HFFc6 (cell line): ENCODE results near the gene METTL1. TPM values are rescaled to one million over a fixed set of nuclear protein-coding genes. Genes with fewer than 3 reads are reported as not detected.

Experiments
- DNase-seq: peaks from one replicate; pipeline ENCODE4 v3.0.0-alpha.2; 2018
- H3K27ac Mint-ChIP-seq: 2 replicates; pipeline ENCODE4 v1.8.0; 2020; ENCODE audit warnings: mild to moderate bottlenecking, mixed read lengths
- H3K27me3 Mint-ChIP-seq: 2 replicates; pipeline ENCODE4 v1.8.0; 2021; ENCODE audit warnings: mild to moderate bottlenecking, moderate library complexity, mixed read lengths; ENCODE audit not compliant: insufficient read depth
- H3K36me3 Mint-ChIP-seq: 2 replicates; pipeline ENCODE4 v1.8.0; 2021; ENCODE audit warnings: low read depth, mixed read lengths
- H3K4me1 Mint-ChIP-seq: 2 replicates; pipeline ENCODE4 v1.8.0; 2020; ENCODE audit warnings: low read depth, mixed read lengths
- H3K4me3 Mint-ChIP-seq: 2 replicates; pipeline ENCODE4 v1.8.0; 2020; ENCODE audit warnings: mild to moderate bottlenecking, moderate library complexity, mixed read lengths
- H3K9me3 Mint-ChIP-seq: 2 replicates; pipeline ENCODE4 v1.8.0; 2020; ENCODE audit warnings: mild to moderate bottlenecking, mixed read lengths
- total RNA-seq, 6 experiments: library from RNA; stranded (reverse); fragmentation: NEBNext Ultra II Directional; extraction: Animal tissue kit (Norgen Biotek cat#: 25700); gene quantifications; 2 replicates in 1 of 6; 3 replicates in 5 of 6; pipeline ENCODE4 v1.2.3, GENCODE V29; 2021
- TF ChIP-seq, protein P1 (sequence below): fragments of 200-600 bp; sonication (generic); IDR thresholded peaks from 2 replicates; pipeline ENCODE4 v1.5.0; 2021; ENCODE audit warnings: antibody characterized with exemption, mild to moderate bottlenecking

METTL1 gene
- total RNA-seq, 6 experiments from 2014 or later = 30.0 to 41.8 (median 36.0) TPM

GRCh38 chr12:57764662-57765002 lies 7.3 kb downstream of the METTL1 start:
- H3K4me3 Mint-ChIP-seq = peak overlapping the region; percentile 80
- H3K9me3 Mint-ChIP-seq = no peaks in the 10 kb centered on the region
- TF ChIP-seq, protein P1, sequence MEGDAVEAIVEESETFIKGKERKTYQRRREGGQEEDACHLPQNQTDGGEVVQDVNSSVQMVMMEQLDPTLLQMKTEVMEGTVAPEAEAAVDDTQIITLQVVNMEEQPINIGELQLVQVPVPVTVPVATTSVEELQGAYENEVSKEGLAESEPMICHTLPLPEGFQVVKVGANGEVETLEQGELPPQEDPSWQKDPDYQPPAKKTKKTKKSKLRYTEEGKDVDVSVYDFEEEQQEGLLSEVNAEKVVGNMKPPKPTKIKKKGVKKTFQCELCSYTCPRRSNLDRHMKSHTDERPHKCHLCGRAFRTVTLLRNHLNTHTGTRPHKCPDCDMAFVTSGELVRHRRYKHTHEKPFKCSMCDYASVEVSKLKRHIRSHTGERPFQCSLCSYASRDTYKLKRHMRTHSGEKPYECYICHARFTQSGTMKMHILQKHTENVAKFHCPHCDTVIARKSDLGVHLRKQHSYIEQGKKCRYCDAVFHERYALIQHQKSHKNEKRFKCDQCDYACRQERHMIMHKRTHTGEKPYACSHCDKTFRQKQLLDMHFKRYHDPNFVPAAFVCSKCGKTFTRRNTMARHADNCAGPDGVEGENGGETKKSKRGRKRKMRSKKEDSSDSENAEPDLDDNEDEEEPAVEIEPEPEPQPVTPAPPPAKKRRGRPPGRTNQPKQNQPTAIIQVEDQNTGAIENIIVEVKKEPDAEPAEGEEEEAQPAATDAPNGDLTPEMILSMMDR = no peak
- H3K36me3 Mint-ChIP-seq = peaks cover 8% of the 10 kb centered on the region
- no peak for DNase-seq
- H3K27ac Mint-ChIP-seq = no peak overlapping the region
- peaks cover 24% of the 10 kb centered on the region for H3K4me1 Mint-ChIP-seq
- H3K27me3 Mint-ChIP-seq = peaks cover 4% of the 10 kb centered on the region; the same call in 1 of the 2 replicates

DNA sequence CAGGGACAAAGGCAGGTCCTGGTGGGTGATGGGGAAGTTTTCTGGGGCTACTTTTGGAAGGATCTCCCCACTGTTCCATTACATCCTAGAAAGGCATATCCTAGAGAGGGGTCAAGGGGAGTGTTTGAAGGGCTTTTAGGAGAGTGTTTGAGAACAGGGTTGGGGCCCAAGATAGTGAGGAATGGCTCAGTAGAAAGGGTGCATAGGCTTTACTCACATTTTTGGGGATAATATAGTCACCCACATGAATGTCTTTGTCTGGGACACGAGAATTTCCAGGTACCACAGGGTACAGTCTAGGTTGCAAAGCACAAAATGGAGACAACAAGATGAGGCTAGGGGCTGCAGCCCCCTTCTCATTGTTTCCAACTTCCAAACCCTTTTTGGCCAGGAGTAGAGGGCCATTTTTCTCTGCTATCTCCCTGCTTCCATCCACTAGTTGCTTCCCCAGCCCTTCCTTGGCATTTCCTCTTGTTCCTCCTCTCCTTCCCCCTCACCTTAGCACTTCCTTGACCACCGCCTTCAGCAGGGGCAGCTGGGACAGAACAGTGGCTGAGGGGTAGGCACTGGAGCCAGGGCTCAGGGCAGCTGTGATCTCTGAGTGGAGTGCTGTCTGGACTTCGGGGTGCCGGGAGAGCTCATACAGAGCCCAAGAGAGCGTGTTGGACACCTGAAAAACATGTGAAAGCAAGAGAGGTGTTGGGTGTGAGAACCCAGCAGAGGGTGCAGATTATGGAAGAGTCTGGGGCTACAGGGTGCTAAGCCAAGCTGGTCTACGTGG lies 7.8 kb downstream of the METTL1 start:
- Mint-ChIP-seq H3K9me3 (no peaks in the 10 kb centered on the region), H3K27ac (no peak overlapping the region)
- TF ChIP-seq, protein P1 = no peak

DNA sequence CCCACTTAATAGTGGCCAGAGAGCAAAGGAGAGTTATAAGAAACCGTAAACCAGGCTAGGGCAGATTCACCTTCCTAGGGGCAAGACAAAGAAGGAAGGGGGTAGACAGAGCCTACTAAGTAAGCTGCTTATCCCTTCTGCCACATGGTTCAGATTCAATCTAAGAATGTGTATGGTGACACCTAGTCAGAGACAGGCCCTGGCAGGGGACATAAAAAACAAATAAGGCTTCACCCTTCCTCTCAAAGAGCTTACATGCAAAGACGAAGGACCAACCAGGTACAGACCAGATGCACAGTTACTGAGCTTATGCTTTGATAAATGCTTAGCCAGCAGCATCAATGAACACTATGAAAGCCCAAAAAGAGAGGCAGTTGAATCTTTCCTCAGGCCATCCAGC lies 9.4 kb downstream of the METTL1 start:
- Mint-ChIP-seq H3K27me3 (peaks cover 8% of the 10 kb centered on the region), H3K4me3 (no peak overlapping the region), H3K27ac (no peak overlapping the region), H3K36me3 (no peaks in the 10 kb centered on the region), H3K4me1 (peaks cover 24% of the 10 kb centered on the region), H3K9me3 (no peaks in the 10 kb centered on the region)
- TF ChIP-seq, protein P1 = no peak
- no peak for DNase-seq

More for the DNA sequence above, 7.8 kb downstream of the METTL1 start:
- no peak for DNase-seq
- peaks cover 24% of the 10 kb centered on the region for H3K4me1 Mint-ChIP-seq
- peak overlapping the region; percentile 80 for H3K4me3 Mint-ChIP-seq
- peaks cover 4% of the 10 kb centered on the region; the same call in 1 of the 2 replicates for H3K27me3 Mint-ChIP-seq
- H3K36me3 Mint-ChIP-seq = peaks cover 5% of the 10 kb centered on the region

DNA sequence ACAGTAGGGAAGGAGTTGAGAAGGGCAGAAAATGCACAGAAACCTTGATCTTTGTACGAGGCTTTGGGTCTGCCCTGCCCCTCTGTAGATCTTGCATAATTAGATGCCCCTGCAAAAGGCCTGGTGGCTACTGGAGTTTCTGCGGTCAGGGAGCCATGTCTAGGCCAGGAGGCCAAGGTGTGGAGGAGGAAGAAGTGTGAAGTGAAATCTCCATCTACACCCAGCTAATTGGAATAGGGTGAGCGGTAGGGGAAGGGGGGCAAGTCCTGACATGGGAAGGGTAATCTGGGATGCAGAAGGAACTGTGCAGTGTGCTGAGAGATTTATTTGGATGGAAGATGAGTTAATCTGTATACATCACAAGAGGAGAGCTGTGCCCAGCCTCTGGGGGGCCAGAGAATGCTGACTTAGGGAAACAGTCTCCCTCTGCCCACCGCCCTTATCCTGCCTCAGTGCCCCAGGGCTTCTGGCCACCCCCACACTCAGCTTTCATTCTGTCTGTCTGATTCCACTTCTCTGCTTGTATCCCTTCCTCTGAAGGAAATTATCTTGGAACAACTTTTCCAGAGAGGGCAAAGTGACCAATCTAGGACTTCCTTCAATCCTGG lies 10.4 kb downstream of the METTL1 start:
- peaks cover 14% of the 10 kb centered on the region for H3K4me1 Mint-ChIP-seq
- DNase-seq = no peak
- TF ChIP-seq, protein P1 = no peak
- H3K27me3 Mint-ChIP-seq = peaks cover 18% of the 10 kb centered on the region
- H3K36me3 Mint-ChIP-seq = peaks cover under 1% of the 10 kb centered on the region; the same call in 1 of the 2 replicates
- no peaks in the 10 kb centered on the region for H3K9me3 Mint-ChIP-seq
- no peak overlapping the region for H3K4me3 Mint-ChIP-seq
- H3K27ac Mint-ChIP-seq = no peak overlapping the region

GRCh38 chr12:57760347-57760982 lies 11.4 kb downstream of the METTL1 start:
- H3K4me1 Mint-ChIP-seq = peaks cover 9% of the 10 kb centered on the region; the same call in 1 of the 2 replicates
- H3K27me3 Mint-ChIP-seq = peaks cover 23% of the 10 kb centered on the region
- TF ChIP-seq, protein P1 = no peak
- H3K36me3 Mint-ChIP-seq = peaks cover 5% of the 10 kb centered on the region; the same call in 1 of the 2 replicates
- H3K27ac Mint-ChIP-seq = no peak overlapping the region
- H3K4me3 Mint-ChIP-seq = no peak overlapping the region
- no peaks in the 10 kb centered on the region for H3K9me3 Mint-ChIP-seq
- DNase-seq = no peak
